Eye (tissue), 1 donor: ENCODE data around the gene HDGFL2.
"Not testable (repeated sequence)": the region's sequence is repeated elsewhere in the genome, so short reads cannot be mapped to it uniquely, and the experiment has no call there.

Experiments
- DNase-seq: peaks from one replicate; pipeline ENCODE4 v3.0.0-alpha.2; 2015

HDGFL2 gene

DNA sequence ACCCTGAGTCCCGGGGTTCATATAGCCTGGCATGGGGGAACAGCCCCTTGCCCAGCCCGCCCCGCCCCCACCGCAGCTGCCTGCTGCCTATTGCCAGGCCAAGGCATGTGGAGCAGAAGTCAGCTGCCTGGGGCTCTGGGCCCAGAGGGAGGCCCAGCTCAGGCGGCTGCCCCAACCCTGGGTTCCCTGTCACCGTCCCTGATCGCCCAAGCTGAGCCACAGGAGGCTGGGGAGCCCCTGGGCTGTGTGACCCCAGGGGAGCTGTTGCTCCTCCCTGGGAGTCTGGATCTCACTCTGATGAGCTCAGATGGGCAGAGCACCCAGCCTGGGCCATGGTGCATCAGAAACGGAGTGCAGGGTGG lies 44.8 kb downstream of the HDGFL2 start:
- no peak for DNase-seq

- DNase-seq = no peak
These were observed 45.5 kb downstream of the HDGFL2 start for GRCh38 chr19:4517451-4518057.

- DNase-seq = no peak
These were observed 46.5 kb downstream of the HDGFL2 start, which contains the start of gene PLIN4 for GRCh38 chr19:4518345-4519171. PLIN4 (minus strand) TSS chr19:4518486; CDS start chr19:4518272, 214 bp downstream.

DNA sequence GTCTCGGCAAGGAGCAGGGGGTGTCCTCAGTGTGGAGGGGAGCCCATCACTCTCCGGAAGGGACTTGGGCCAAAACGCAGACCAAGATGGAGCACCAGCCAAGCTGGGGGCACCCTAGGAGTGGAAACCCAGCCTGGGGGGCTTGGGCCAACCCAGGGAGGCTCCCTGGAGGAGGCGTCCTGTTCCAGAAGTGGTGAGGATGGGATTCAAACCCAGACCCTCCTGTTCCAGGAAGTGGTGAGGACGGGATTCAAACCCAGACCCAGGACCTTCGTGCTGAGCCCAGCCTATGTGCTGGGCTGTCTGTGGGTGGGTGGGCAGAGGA lies 47.0 kb downstream of the HDGFL2 start:
- no peak for DNase-seq

- DNase-seq = no peak
These were observed 47.6 kb downstream of the HDGFL2 start for GRCh38 chr19:4519521-4520277.

DNA sequence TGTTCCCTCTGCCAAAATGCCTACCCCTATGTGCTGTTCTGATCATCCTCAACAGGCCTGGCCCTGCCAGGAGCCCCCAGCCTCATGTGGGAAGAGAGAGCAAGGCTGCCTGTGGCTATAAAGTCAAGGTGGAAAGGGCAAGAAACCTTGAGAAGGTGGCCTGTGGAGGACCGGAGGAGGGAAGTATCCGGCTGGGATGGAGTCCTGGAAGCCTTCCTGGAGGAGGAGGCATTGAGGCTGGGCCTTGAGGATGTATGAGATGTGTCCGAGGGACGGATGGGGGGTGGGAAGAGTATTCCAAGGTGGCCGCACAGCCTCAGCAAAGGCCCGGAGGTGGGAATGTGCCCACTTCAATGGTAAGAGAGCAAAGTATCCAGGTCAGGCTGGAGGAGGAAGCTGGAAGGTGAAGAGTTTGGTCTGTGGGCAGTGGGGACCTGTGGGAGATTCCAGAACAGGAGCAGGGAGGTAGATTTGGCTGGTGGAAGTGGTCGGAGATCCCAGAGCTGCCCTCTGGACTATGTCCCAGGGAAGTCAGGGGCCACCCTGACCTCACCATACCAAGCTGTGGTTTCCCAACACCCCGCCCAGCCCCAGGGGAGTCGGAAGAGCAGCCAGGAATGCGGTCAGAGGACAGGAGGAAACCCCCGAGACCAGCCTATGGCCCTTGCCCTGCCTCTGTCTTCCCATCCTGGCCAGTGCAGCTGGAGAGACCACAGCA lies 49.2 kb downstream of the HDGFL2 start:
- no peak for DNase-seq

- no peak for DNase-seq
These were observed 49.8 kb downstream of the HDGFL2 start for GRCh38 chr19:4521888-4522242.

DNA sequence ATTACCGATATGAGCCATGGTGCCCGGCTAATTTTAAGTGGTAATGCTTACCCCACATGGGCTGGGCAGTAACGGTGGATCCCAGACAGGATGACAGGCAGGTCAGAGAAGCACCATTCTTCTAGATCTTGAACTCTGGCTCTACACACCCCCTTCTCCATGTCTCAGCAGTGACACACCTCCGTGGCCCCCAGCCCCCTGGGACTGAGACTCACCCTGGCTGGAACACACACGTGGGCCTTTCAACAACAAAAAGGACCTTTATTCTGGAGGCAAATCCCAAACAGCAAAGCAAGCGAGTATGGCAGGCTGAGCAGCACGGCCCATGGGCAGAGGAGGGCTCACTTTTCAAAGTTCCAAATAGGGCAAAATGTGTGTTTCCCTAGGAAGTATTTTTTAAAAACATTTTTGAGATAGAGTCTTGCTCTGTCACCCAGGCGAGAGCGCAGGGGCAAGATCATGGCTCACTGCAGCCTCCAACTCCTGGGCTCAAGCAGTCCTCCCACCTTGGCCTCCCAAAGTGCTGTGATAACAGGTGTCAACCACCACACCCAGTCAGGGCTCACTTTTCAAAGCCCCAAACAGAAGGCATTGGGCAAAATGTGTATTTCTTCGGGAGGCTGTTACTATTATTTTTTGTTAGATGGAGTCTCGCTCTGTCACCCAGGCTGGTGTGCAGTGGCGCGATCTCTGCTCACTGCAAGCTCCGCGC lies 50.4 kb downstream of the HDGFL2 start:
- no peak for DNase-seq

GRCh38 chr19:4523306-4524110 lies 51.4 kb downstream of the HDGFL2 start:
- peak; percentile 54 for DNase-seq

- DNase-seq = peak; percentile 61
These were observed 52.9 kb downstream of the HDGFL2 start for GRCh38 chr19:4524808-4525562.

- DNase-seq = no peak
These were observed 53.5 kb downstream of the HDGFL2 start for GRCh38 chr19:4525563-4526002.

- not testable (repeated sequence) for DNase-seq
These were observed 55.3 kb downstream of the HDGFL2 start for GRCh38 chr19:4527377-4527776.

GRCh38 chr19:4528843-4529242 lies 56.7 kb downstream of the HDGFL2 start:
- no peak for DNase-seq

- no peak for DNase-seq
These were observed 57.9 kb downstream of the HDGFL2 start for GRCh38 chr19:4529924-4530522.

DNA sequence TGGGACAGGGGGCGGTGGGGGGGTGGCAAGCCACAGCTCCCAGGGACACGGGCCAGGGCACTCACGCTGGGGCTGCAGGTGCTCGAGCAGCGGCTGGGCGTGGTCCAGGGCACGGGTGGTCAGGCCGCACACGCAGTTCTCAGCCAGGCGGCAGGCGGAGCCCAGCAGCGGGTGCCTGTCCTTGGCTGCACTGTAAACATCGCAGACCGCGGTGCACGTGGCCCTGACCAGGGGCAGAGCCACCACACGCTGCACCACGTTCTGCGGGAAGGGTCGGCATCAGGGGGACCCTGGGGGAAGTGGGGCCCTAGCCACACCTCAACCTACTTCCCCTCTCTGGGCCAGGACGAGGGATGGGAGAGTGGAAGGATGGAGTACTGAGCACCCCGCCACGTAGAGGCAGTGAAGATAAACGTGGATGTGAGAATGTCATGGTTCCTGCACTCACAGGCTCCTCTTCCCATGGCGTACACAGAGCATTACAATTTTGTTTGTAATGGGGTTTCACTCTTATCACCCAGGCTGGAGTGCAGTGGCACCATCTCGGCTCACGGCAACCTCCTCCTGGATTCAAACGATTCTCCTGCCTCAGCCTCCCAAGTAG lies 59.6 kb downstream of the HDGFL2 start:
- DNase-seq = no peak

DNA sequence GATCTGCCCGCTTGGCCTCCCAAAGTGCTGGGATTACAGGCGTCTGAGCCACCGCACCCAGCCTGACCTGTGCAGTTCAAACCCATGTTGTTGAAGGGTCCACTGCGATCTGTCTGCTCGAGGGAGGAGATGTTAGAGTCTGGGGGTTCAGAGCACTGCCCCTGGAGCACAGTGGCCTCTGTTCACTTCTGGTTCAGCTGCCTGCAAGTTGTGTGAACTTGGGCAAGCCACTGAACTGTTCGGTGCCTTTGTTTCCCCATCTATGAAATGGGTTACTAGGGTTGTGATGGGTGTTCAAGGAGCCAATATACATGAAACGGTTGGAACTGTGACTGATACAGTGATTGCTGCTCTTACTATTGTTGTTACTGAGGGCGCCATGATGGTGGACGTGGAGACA lies 61.2 kb downstream of the HDGFL2 start:
- no peak for DNase-seq

DNA sequence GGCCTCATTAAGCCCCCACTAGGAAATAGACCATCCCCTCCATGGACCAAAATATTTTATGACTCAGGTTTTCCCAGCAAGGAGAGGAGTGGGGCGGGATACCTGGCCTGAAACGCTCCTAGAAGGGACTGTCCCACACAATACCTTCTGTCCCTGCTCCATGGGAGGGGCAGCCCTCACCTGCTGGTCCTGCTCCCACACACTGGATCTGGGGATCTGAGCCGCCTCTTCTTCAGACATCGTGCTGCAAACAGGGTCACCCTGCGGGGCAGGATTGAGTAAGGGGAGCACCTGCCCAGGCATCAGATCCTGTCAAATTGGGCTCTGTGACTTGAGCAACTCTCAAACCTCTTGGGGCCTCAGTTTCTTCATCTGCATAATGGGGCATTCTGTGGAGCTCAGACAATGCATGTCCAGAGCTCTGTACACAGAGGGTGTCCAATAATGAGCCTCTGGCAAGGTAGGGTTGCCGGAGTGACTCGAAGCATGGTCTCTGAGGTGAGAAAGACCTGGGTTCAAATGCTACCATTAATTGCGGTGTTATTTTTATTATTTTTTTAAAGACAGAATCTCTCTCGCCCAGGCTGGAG lies 61.8 kb downstream of the HDGFL2 start:
- peak; percentile 22 for DNase-seq

GRCh38 chr19:4534836-4535658 lies 63.0 kb downstream of the HDGFL2 start, which contains the start of gene PLIN5:
PLIN5 (minus strand) TSS chr19:4535224; CDS start chr19:4534074, 1,150 bp downstream.
- peak; percentile 94 for DNase-seq

DNA sequence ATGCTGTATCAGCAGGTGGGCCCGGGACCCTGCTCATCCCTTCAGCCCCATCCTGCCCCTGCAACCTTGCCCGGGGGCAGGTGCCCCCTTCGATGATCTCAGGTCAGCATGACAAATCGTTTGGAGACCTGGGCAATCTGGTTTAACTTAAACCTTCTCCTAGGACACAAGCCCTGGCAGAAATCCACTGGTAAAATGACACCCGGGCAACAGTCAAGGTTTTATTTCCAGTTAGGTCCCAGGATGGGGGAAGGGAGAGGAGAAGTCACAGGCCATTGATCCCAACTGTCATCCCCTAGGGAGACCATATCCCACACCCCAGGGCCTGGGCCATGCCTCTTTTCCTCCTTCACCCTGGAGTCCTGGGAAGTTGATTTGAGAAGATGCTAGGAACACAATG lies 64.7 kb downstream of the HDGFL2 start:
- DNase-seq = no peak
